HFFc6 (cell line): ENCODE data around the gene GRB2. TPM values are rescaled to one million over a fixed set of nuclear protein-coding genes. Genes with fewer than 3 reads are reported as not detected.
"Not testable (repeated sequence)": the region's sequence is repeated elsewhere in the genome, so short reads cannot be mapped to it uniquely, and the experiment has no call there.

Experiments
- DNase-seq: peaks from one replicate; pipeline ENCODE4 v3.0.0-alpha.2; 2018
- H3K27ac Mint-ChIP-seq: 2 replicates; pipeline ENCODE4 v1.8.0; 2020; ENCODE audit warnings: mild to moderate bottlenecking, mixed read lengths
- H3K27me3 Mint-ChIP-seq: 2 replicates; pipeline ENCODE4 v1.8.0; 2021; ENCODE audit warnings: mild to moderate bottlenecking, moderate library complexity, mixed read lengths; ENCODE audit not compliant: insufficient read depth
- H3K36me3 Mint-ChIP-seq: 2 replicates; pipeline ENCODE4 v1.8.0; 2021; ENCODE audit warnings: low read depth, mixed read lengths
- H3K4me1 Mint-ChIP-seq: 2 replicates; pipeline ENCODE4 v1.8.0; 2020; ENCODE audit warnings: low read depth, mixed read lengths
- H3K4me3 Mint-ChIP-seq: 2 replicates; pipeline ENCODE4 v1.8.0; 2020; ENCODE audit warnings: mild to moderate bottlenecking, moderate library complexity, mixed read lengths
- H3K9me3 Mint-ChIP-seq: 2 replicates; pipeline ENCODE4 v1.8.0; 2020; ENCODE audit warnings: mild to moderate bottlenecking, mixed read lengths
- CTCF ChIP-seq: fragments of 200-600 bp; sonication (generic); IDR thresholded peaks from 2 replicates; pipeline ENCODE4 v1.5.0; 2021; ENCODE audit warnings: antibody characterized with exemption, mild to moderate bottlenecking
- total RNA-seq, 6 experiments: library from RNA; stranded (reverse); fragmentation: NEBNext Ultra II Directional; extraction: Animal tissue kit (Norgen Biotek cat#: 25700); gene quantifications; 2 replicates in 1 of 6; 3 replicates in 5 of 6; pipeline ENCODE4 v1.2.3, GENCODE V29; 2021

Gene GRB2
- total RNA-seq, 6 experiments from 2014 or later, result 104 to 138 (median 116) TPM

DNA sequence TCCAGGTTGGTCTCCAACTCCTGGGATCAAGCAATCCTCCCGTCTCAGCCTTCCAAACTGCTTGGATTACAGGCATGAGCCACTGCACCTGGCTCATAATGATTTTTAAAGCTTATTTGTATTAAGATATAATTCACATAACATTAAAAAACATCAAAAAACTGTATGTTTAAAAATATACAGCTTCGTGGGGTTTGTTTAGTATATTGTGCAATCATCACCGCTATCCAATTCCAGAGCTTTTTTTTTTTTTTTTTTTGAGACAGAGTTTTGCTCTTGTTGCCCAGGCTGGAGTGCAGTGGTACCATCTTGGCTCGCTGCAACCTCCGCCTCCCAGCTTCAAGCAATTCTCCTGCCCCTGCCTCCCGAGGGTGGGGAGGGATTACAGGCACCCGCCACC, 105.2 kb downstream of the GRB2 start:
- Mint-ChIP-seq H3K4me3 (no peak overlapping the region), H3K36me3 (no peaks in the 10 kb centered on the region; the same call in 1 of the 2 replicates), H3K4me1 (no peaks in the 10 kb centered on the region), H3K27me3 (no peaks in the 10 kb centered on the region), H3K9me3 (no peaks in the 10 kb centered on the region), H3K27ac (no peak overlapping the region)
- no peak for DNase-seq
- TF ChIP-seq CTCF, result no peak

- Mint-ChIP-seq H3K9me3 (no peaks in the 10 kb centered on the region), H3K27ac (no peak overlapping the region), H3K4me3 (no peak overlapping the region), H3K27me3 (no peaks in the 10 kb centered on the region), H3K36me3 (no peaks in the 10 kb centered on the region), H3K4me1 (no peaks in the 10 kb centered on the region)
- no peak for DNase-seq
- TF ChIP-seq CTCF, result no peak
Observed at GRCh38 chr17:75295201-75296158, 110.0 kb downstream of the GRB2 start.

- not testable (repeated sequence) for H3K4me3 Mint-ChIP-seq, H3K27ac Mint-ChIP-seq, H3K27me3 Mint-ChIP-seq, H3K9me3 Mint-ChIP-seq, H3K36me3 Mint-ChIP-seq, DNase-seq, H3K4me1 Mint-ChIP-seq
Observed at GRCh38 chr17:75292810-75293448, 112.5 kb downstream of the GRB2 start.

- Mint-ChIP-seq H3K27ac (peak overlapping the region; percentile 100), H3K4me1 (peaks cover 8% of the 10 kb centered on the region), H3K27me3 (peaks cover 3% of the 10 kb centered on the region; the same call in 1 of the 2 replicates), H3K4me3 (peak overlapping the region; percentile 99), H3K36me3 (no peaks in the 10 kb centered on the region), H3K9me3 (no peaks in the 10 kb centered on the region)
- peak; percentile 64 for DNase-seq
- peak; percentile 13; the same call in 1 of the 2 replicates for TF ChIP-seq CTCF
Observed at GRCh38 chr17:75289832-75290337, 115.6 kb downstream of the GRB2 start.

DNA sequence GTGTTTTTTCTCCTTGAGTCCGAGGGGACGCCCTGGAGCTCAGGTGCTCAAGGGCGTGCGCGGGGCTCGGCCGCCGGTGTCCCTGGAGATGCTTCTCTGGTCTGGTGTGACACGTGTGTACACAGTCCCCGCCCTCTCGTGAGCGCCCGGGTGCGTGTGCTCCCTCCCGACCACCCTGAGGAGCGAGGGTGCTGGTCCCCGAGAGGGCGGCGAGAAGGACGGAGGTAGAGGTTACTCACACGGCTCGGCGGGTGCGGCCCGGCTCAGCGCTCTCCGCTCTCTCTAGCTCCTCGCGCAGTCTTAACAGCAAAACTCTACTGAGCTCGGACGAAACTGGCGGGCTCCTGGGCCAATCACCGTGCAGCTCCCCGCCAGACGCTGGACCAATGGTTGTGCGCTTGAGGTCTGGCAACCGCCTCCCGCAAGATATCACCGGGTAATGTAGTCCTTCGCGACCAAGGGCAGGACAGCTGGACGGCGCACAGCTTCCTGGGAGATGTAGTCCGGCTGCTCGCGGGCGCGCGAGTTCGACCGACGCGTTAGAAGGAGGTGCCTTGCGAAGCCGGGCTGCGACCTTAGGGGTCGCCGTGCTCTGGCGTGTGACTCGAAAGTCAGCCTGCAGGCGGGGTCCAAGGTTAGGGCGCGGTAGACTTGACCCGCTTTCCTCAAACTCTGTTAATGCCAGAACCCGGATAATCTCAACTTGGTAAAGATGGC, 116.2 kb downstream of the GRB2 start, which contains the start of gene SLC25A19:
SLC25A19 (minus strand) TSS at position 319 of the 717 bp plus-strand sequence. CDS start 2,669 bp downstream, outside the sequence.
- Mint-ChIP-seq H3K4me3 (peak within 1 kb of the TSS; percentile 99), H3K4me1 (peaks cover 8% of the 10 kb centered on the region), H3K36me3 (no peaks in the 10 kb centered on the region), H3K27me3 (peaks cover 3% of the 10 kb centered on the region; the same call in 1 of the 2 replicates), H3K9me3 (no peaks in the 10 kb centered on the region), H3K27ac (peak within 1 kb of the TSS; percentile 100)
- peak; percentile 50 for TF ChIP-seq CTCF
- peak; percentile 99 for DNase-seq
